Measurements from ENCODE around the gene SYNPR.
"Not testable (repeated sequence)": the region's sequence is repeated elsewhere in the genome, so short reads cannot be mapped to it uniquely, and the experiment has no call there.

Gene SYNPR

DNA sequence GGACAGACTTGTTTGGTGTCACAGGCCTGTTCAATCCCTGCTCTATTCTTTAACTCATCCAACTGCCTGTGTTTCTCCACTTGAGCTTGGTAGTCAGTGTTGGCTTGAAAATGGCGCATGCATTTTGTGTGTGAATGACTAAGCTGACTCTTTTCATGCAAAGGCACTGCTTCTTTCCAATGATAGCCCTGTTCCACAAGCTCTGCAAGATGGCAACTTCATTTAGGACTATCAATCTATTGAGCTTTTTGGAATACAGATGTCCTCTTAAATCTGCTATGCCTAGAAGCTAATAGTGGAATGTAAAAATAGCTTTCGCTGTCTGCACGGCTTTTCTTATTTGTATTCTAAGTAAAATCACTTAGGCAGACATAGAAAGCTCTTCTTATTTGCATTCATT, 33.6 kb upstream of the SYNPR start:
- H2AFZ ChIP-seq (ENCODE audit: low read depth, low read length), result no peak overlapping the region
- H3K9me3 ChIP-seq (ENCODE audit: insufficient read depth, low read length), result no peaks in the 10 kb centered on the region
- H4K20me1 ChIP-seq (ENCODE audit: insufficient read depth, low read length), result no peaks in the 10 kb centered on the region
- no peak overlapping the region for H3K9ac ChIP-seq (ENCODE audit: low read length)
- H3K4me3 ChIP-seq (ENCODE audit: low read length), result no peak overlapping the region
- H3K27me3 ChIP-seq (ENCODE audit: low read depth, low read length), result peaks cover 6% of the 10 kb centered on the region; the same call in 1 of the 2 replicates
- H3K4me2 ChIP-seq (ENCODE audit: low read length), result no peak overlapping the region
- H3K36me3 ChIP-seq (replicated peaks; ENCODE audit: low read depth, low read length), result no peaks in the 10 kb centered on the region
- H3K4me1 ChIP-seq (ENCODE audit: low read length), result no peaks in the 10 kb centered on the region
- no peak for TF ChIP-seq EZH2phosphoT487 (IDR thresholded peaks at IDR 0.05; ENCODE audit: low read depth)
- TF ChIP-seq, protein P1, sequence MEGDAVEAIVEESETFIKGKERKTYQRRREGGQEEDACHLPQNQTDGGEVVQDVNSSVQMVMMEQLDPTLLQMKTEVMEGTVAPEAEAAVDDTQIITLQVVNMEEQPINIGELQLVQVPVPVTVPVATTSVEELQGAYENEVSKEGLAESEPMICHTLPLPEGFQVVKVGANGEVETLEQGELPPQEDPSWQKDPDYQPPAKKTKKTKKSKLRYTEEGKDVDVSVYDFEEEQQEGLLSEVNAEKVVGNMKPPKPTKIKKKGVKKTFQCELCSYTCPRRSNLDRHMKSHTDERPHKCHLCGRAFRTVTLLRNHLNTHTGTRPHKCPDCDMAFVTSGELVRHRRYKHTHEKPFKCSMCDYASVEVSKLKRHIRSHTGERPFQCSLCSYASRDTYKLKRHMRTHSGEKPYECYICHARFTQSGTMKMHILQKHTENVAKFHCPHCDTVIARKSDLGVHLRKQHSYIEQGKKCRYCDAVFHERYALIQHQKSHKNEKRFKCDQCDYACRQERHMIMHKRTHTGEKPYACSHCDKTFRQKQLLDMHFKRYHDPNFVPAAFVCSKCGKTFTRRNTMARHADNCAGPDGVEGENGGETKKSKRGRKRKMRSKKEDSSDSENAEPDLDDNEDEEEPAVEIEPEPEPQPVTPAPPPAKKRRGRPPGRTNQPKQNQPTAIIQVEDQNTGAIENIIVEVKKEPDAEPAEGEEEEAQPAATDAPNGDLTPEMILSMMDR (IDR thresholded peaks at IDR 0.05; ENCODE audit: low read depth, low read length), result no peak
- no peaks in the 10 kb centered on the region for H3K79me2 ChIP-seq (ENCODE audit: low read length)
- no peak overlapping the region for H3K27ac ChIP-seq (ENCODE audit: low read length)

DNA sequence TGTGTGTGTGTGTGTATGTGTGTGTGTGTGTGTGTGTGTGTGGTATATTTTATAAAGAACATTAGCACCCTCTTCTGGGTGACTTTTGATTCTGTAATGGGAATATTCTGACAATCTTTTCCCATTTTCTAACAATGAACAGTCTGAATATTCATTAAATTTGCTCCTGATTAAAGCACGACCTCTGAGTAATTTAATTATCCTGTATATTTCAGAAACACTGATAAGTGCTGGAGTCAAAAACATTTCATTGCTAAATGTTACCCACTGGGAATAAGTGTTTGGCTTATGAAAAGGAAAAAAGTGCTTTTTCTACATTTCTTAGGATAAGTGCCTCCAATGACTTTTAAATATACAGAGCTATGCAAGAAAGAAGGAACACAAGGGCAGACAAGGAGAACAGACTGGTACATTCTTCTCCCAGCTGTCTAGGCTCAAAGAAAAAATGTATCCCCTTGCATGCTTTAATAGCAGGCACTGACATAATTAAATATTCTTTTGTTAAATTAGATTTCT, 32.3 kb upstream of the SYNPR start:
- Histone ChIP-seq H3K9ac (ENCODE audit: low read length) (no peak overlapping the region), H3K79me2 (ENCODE audit: low read length) (no peaks in the 10 kb centered on the region), H3K4me1 (ENCODE audit: low read length) (no peaks in the 10 kb centered on the region), H3K4me3 (ENCODE audit: low read length) (no peak overlapping the region), H2AFZ (ENCODE audit: low read depth, low read length) (no peak overlapping the region), H3K27me3 (ENCODE audit: low read depth, low read length) (peaks cover 6% of the 10 kb centered on the region; the same call in 1 of the 2 replicates), H3K4me2 (ENCODE audit: low read length) (no peak overlapping the region), H4K20me1 (ENCODE audit: insufficient read depth, low read length) (no peaks in the 10 kb centered on the region), H3K36me3 (replicated peaks; ENCODE audit: low read depth, low read length) (no peaks in the 10 kb centered on the region), H3K9me3 (ENCODE audit: insufficient read depth, low read length) (no peaks in the 10 kb centered on the region), H3K27ac (ENCODE audit: low read length) (no peak overlapping the region)
- no peak for TF ChIP-seq EZH2phosphoT487 (IDR thresholded peaks at IDR 0.05; ENCODE audit: low read depth)
- TF ChIP-seq, protein P1 (IDR thresholded peaks at IDR 0.05; ENCODE audit: low read depth, low read length), result no peak

DNA sequence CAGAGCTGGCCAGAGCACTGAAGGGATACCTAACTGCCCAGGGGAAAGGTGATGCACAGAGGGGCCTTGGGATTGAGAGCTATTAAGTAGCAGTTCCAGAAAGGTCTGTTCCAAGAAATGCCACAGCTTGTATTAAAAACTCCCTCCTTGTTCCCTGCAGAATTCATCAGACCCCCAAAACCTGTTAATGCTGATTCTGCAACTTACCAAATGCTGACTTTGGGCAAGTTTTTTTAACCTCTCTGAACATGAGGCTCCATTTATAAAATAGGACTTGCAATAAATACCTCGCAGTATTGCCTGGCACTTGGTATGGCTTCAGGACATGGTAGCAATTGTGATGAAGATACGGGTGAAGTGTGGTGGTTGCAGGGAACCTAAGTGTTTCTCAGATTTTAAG, 30.1 kb upstream of the SYNPR start:
- H3K4me1 ChIP-seq (ENCODE audit: low read length), result no peaks in the 10 kb centered on the region
- no peak overlapping the region for H3K4me3 ChIP-seq (ENCODE audit: low read length)
- H3K4me2 ChIP-seq (ENCODE audit: low read length), result no peak overlapping the region
- H3K36me3 ChIP-seq (replicated peaks; ENCODE audit: low read depth, low read length), result no peaks in the 10 kb centered on the region
- peaks cover 6% of the 10 kb centered on the region; the same call in 1 of the 2 replicates for H3K27me3 ChIP-seq (ENCODE audit: low read depth, low read length)
- H3K9ac ChIP-seq (ENCODE audit: low read length), result no peak overlapping the region
- no peak overlapping the region for H3K27ac ChIP-seq (ENCODE audit: low read length)
- no peaks in the 10 kb centered on the region for H3K9me3 ChIP-seq (ENCODE audit: insufficient read depth, low read length)
- no peaks in the 10 kb centered on the region for H4K20me1 ChIP-seq (ENCODE audit: insufficient read depth, low read length)
- TF ChIP-seq EZH2phosphoT487 (IDR thresholded peaks at IDR 0.05; ENCODE audit: low read depth), result no peak
- TF ChIP-seq, protein P1 (IDR thresholded peaks at IDR 0.05; ENCODE audit: low read depth, low read length), result no peak
- H2AFZ ChIP-seq (ENCODE audit: low read depth, low read length), result no peak overlapping the region
- H3K79me2 ChIP-seq (ENCODE audit: low read length), result no peaks in the 10 kb centered on the region

DNA sequence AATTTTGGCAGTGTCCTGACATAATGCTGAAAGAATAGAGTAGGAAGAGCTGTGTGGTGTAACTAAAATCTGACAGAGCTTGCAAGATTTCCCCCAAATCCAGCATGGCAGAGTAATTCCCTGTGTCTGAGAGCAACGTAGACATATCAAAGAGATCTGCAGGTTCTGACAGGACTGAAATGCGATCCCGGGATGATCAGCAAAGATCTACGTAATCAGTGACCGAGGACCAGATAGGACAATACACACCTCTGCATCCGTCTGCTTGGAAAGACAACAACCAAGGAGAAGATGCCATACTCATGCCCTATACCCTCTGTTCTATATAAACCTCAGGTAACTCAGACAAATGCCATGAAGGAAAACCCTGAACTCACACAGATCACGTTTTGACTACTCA, 26.6 kb upstream of the SYNPR start:
- H3K27me3 ChIP-seq (ENCODE audit: low read depth, low read length), result peaks cover 6% of the 10 kb centered on the region; the same call in 1 of the 2 replicates
- no peaks in the 10 kb centered on the region for H4K20me1 ChIP-seq (ENCODE audit: insufficient read depth, low read length)
- no peak overlapping the region for H3K9ac ChIP-seq (ENCODE audit: low read length)
- no peaks in the 10 kb centered on the region for H3K36me3 ChIP-seq (replicated peaks; ENCODE audit: low read depth, low read length)
- no peaks in the 10 kb centered on the region for H3K79me2 ChIP-seq (ENCODE audit: low read length)
- no peaks in the 10 kb centered on the region for H3K9me3 ChIP-seq (ENCODE audit: insufficient read depth, low read length)
- H2AFZ ChIP-seq (ENCODE audit: low read depth, low read length), result no peak overlapping the region
- H3K4me3 ChIP-seq (ENCODE audit: low read length), result no peak overlapping the region
- H3K27ac ChIP-seq (ENCODE audit: low read length), result no peak overlapping the region
- H3K4me2 ChIP-seq (ENCODE audit: low read length), result no peak overlapping the region
- TF ChIP-seq, protein P1 (IDR thresholded peaks at IDR 0.05; ENCODE audit: low read depth, low read length), result no peak
- TF ChIP-seq EZH2phosphoT487 (IDR thresholded peaks at IDR 0.05; ENCODE audit: low read depth), result no peak
- H3K4me1 ChIP-seq (ENCODE audit: low read length), result no peaks in the 10 kb centered on the region

DNA sequence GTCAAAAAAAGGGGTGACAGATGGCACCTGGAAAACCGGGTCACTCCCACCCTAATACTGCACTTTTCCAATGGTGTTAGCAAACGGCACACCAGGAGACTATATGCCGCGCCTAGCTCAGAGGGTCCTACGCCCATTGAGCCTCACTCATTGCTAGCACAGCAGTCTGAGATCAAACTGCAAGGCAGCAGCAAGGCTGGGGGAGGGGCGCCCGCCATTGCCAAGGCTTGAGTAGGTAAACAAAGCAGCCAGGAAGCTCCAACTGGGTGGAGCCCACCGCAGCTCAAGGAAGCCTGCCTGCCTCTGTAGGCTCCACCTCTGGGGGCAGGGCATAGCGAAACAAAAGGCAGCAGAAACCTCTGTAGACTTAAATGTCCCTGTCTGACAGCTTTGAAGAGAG, 22.3 kb upstream of the SYNPR start:
- not testable (repeated sequence) for H3K4me2 ChIP-seq (ENCODE audit: low read length); H3K9ac ChIP-seq (ENCODE audit: low read length); H3K4me3 ChIP-seq (ENCODE audit: low read length)

More for the DNA sequence above, 22.3 kb upstream of the SYNPR start:
- not testable (repeated sequence) for H3K79me2 ChIP-seq (ENCODE audit: low read length); H3K27ac ChIP-seq (ENCODE audit: low read length); H4K20me1 ChIP-seq (ENCODE audit: insufficient read depth, low read length); H3K36me3 ChIP-seq (replicated peaks; ENCODE audit: low read depth, low read length); H3K27me3 ChIP-seq (ENCODE audit: low read depth, low read length); H3K9me3 ChIP-seq (ENCODE audit: insufficient read depth, low read length); H3K4me1 ChIP-seq (ENCODE audit: low read length); H2AFZ ChIP-seq (ENCODE audit: low read depth, low read length)
